PFSK-1 (cell line): Measurements from ENCODE around the gene SORL1.

Source experiments
- POLR2AphosphoS5 ChIP-seq: IDR thresholded peaks from 2 replicates; pipeline ENCODE4 v1.6.1; 2012; ENCODE audit warnings: low read depth, mild to moderate bottlenecking, control low read depth, low read length, moderate library complexity
- SIN3A ChIP-seq: IDR thresholded peaks from 2 replicates; pipeline ENCODE4 v1.6.1; 2012; ENCODE audit warnings: mild to moderate bottlenecking, low read length, moderate library complexity, borderline replicate concordance; ENCODE audit not compliant: insufficient read depth

DNA sequence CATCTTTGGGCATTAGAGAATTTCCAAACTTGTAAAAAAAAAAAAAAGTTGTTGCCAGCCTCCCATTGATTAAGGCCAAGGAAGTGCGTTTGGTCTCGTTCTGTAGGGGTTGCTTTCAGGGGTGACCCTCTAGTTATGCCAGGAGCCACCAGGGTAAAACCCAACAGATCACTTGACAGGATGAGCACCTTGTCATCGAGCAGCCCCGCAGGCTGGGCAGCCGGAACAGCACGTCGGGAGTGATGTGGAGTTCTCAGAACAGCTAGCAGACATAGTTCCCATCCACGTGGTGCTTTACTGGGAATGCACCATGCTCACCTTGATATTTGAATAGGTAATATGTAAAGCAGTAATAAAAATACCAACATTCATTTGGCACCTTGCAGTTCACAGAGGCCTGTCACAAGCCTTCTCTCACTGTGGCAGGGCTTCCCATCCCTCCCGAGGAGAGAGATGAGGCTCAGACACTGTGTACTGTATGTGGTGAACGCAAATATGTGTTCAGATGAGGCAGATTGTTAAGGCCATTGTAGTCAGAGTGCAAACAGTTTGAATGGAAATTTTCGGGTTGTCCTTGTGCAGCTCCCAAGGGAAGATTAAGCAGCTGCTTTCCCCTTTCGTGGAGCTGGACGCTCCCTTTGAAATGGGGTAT lies 71.6 kb downstream of the SORL1 start:
- TF ChIP-seq SIN3A, result no peak
- no peak for TF ChIP-seq POLR2AphosphoS5
